Activated T-helper 9 cell treated with anti-CD3 and anti-CD28 coated beads, Interleukin-2, amount 50 U/mL, for 16 hours (primary cell): ENCODE results near the gene RYR1.
A peak's percentile ranks its signal among the peaks of the same experiment; 100 is the strongest.
"Not testable (repeated sequence)": the region's sequence is repeated elsewhere in the genome, so short reads cannot be mapped to it uniquely, and the experiment has no call there.

ENCODE experiments used
- DNase-seq: peaks from one replicate; pipeline ENCODE4 v3.0.0-alpha.2; 2020; ENCODE audit warnings: low read depth

RYR1 gene

GRCh38 chr19:38514812-38515633, 81.5 kb downstream of the RYR1 start:
- peak; percentile 62 for DNase-seq

GRCh38 chr19:38515896-38516295, 82.4 kb downstream of the RYR1 start:
- DNase-seq = no peak

GRCh38 chr19:38516802-38517201, 83.3 kb downstream of the RYR1 start:
- no peak for DNase-seq

GRCh38 chr19:38517321-38517720, 83.8 kb downstream of the RYR1 start:
- no peak for DNase-seq

- DNase-seq = not testable (repeated sequence)
Measured at GRCh38 chr19:38517980-38518379, 84.5 kb downstream of the RYR1 start.

GRCh38 chr19:38519168-38519567, 85.7 kb downstream of the RYR1 start:
- DNase-seq = no peak

- no peak for DNase-seq
Measured at GRCh38 chr19:38519988-38520387, 86.5 kb downstream of the RYR1 start.

GRCh38 chr19:38522915-38523314, 89.4 kb downstream of the RYR1 start:
- DNase-seq = no peak

- no peak for DNase-seq
Measured at GRCh38 chr19:38523319-38523718, 89.8 kb downstream of the RYR1 start.

- no peak for DNase-seq
Measured at GRCh38 chr19:38524369-38524768, 90.9 kb downstream of the RYR1 start.

- DNase-seq = no peak
Measured at GRCh38 chr19:38524994-38525634, 91.6 kb downstream of the RYR1 start.

- DNase-seq = no peak
Measured at GRCh38 chr19:38526430-38526829, 92.9 kb downstream of the RYR1 start.

GRCh38 chr19:38527466-38528136, 94.1 kb downstream of the RYR1 start:
- DNase-seq = no peak

GRCh38 chr19:38528213-38528755, 94.8 kb downstream of the RYR1 start:
- no peak for DNase-seq

GRCh38 chr19:38528931-38529330, 95.4 kb downstream of the RYR1 start:
- DNase-seq = no peak

GRCh38 chr19:38531515-38531914, 98.0 kb downstream of the RYR1 start:
- DNase-seq = no peak

GRCh38 chr19:38532939-38533338, 99.4 kb downstream of the RYR1 start:
- DNase-seq = no peak

GRCh38 chr19:38534574-38534973, 101.1 kb downstream of the RYR1 start:
- DNase-seq = no peak

- DNase-seq = no peak
Measured at GRCh38 chr19:38535212-38535611, 101.7 kb downstream of the RYR1 start.

GRCh38 chr19:38537071-38537936, 103.8 kb downstream of the RYR1 start:
- DNase-seq = no peak

GRCh38 chr19:38538386-38538785, 104.9 kb downstream of the RYR1 start:
- no peak for DNase-seq
